ENCODE data around the gene VIT.

VIT gene

GRCh38 chr2:36701391-36701795, 4.9 kb downstream of the VIT start:
- TF ChIP-seq CTCF (IDR thresholded peaks at IDR 0.05; ENCODE audit: low read depth, low read length): no peak
- H3K4me3 ChIP-seq (replicated peaks in 1 of 2; ENCODE audit: low read depth in 2 of 2, low read length in 2 of 2): no peak overlapping the region
- no peak for DNase-seq (ENCODE audit: low read depth in 2 of 2)

- H3K4me3 ChIP-seq (replicated peaks in 1 of 2; ENCODE audit: low read depth in 2 of 2, low read length in 2 of 2): no peak overlapping the region
- no peak for TF ChIP-seq CTCF (IDR thresholded peaks at IDR 0.05; ENCODE audit: low read depth, low read length)
- no peak for DNase-seq (ENCODE audit: low read depth in 2 of 2)
Observed at GRCh38 chr2:36701918-36702317, 5.4 kb downstream of the VIT start.

GRCh38 chr2:36702781-36703180, 6.3 kb downstream of the VIT start:
- no peak for DNase-seq (ENCODE audit: low read depth in 2 of 2)
- no peak for TF ChIP-seq CTCF (IDR thresholded peaks at IDR 0.05; ENCODE audit: low read depth, low read length)
- no peak overlapping the region for H3K4me3 ChIP-seq (replicated peaks in 1 of 2; ENCODE audit: low read depth in 2 of 2, low read length in 2 of 2)

GRCh38 chr2:36704475-36705150, 8.1 kb downstream of the VIT start:
- DNase-seq (ENCODE audit: low read depth in 2 of 2): no peak
- no peak overlapping the region for H3K4me3 ChIP-seq (replicated peaks in 1 of 2; ENCODE audit: low read depth in 2 of 2, low read length in 2 of 2)
- no peak for TF ChIP-seq CTCF (IDR thresholded peaks at IDR 0.05; ENCODE audit: low read depth, low read length)

GRCh38 chr2:36705326-36706020, 9.0 kb downstream of the VIT start:
- H3K4me3 ChIP-seq (replicated peaks in 1 of 2; ENCODE audit: low read depth in 2 of 2, low read length in 2 of 2): no peak overlapping the region
- no peak for TF ChIP-seq CTCF (IDR thresholded peaks at IDR 0.05; ENCODE audit: low read depth, low read length)
- no peak for DNase-seq (ENCODE audit: low read depth in 2 of 2)

DNA sequence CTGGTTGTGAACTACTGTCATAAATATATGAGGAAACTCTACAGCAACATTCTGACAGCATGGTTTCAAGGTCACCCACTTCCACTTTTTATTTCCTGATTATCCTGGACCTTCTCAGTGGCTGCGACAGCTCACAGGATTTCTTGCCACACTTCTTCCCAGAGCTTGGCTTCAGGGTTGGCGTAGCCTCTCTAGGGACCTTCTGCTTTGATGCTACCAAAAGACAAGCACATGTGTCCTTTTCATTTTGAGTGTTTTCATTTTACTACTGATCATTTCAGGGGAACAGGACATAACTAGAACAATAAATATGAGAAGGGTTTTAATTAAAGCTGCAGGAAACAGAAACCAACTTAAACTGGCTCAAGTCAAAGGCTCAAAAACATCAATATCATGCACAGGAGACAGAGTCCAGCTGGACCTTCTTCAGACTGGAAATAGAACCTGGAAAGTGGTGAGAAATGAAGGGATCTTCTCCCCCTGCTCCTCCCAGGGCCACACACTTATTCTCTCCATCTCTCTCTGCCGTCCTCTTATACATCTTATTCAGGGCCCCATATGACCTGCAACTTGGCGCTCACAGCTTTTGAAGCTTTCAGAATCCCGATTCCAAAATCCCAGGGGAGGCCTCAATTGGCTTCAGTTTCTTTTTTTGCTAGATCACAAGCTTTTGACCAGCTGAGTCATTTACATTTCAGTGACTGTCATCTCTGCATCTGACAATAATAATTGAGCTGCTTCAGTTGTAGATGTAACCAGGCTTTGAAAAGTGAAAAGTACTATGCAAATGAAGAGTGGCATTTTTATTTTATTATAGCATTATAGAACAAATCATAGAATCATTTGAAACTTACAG, 9.7 kb downstream of the VIT start:
- no peak overlapping the region for H3K4me3 ChIP-seq (replicated peaks in 1 of 2; ENCODE audit: low read depth in 2 of 2, low read length in 2 of 2)
- TF ChIP-seq CTCF (IDR thresholded peaks at IDR 0.05; ENCODE audit: low read depth, low read length): no peak
- peak in 1 of 2 donors; percentile 47 for DNase-seq (ENCODE audit: low read depth in 2 of 2)
